PC-3 (cell line): ENCODE results near the gene COL27A1.
"Not testable (repeated sequence)": the region's sequence is repeated elsewhere in the genome, so short reads cannot be mapped to it uniquely, and the experiment has no call there.

Experiments
- CTCF ChIP-seq: fragments of 300-600 bp; sonication (generic); conservative IDR thresholded peaks from 2 replicates; pipeline ENCODE4 v1.5.1; 2017; ENCODE audit warnings: antibody characterized with exemption, low read depth, mild to moderate bottlenecking, low read length
- EZH2 ChIP-seq: fragments of 300-600 bp; sonication (generic); IDR thresholded peaks from one replicate; pipeline ENCODE4 v1.6.1; 2017; ENCODE audit warnings: antibody characterized with exemption, mild to moderate bottlenecking, low read length; ENCODE audit not compliant: unreplicated experiment
- EZH2phosphoT487 ChIP-seq: fragments of 300-600 bp; sonication (generic); IDR thresholded peaks from 2 replicates; pipeline ENCODE4 v1.6.1; 2018; ENCODE audit warnings: mild to moderate bottlenecking, antibody characterized with exemption, low read length, borderline replicate concordance

- not testable (repeated sequence) for TF ChIP-seq CTCF, EZH2phosphoT487, EZH2
Measured at GRCh38 chr9:114323849-114324248, 168.5 kb downstream of the COL27A1 start.
